H9 (cell line): ENCODE data around the gene SETBP1. TPM values are rescaled to one million over a fixed set of nuclear protein-coding genes. Genes with fewer than 3 reads are reported as not detected.

ENCODE experiments used
- DNase-seq: peaks from one replicate; pipeline ENCODE4 v3.0.0-alpha.2; 2017
- H2AFZ ChIP-seq: one replicate; pipeline ENCODE4 v1.6.1; 2013; ENCODE audit warnings: mild to moderate bottlenecking, low read length, control low read depth, moderate library complexity
- H2AK5ac ChIP-seq: 2 replicates; pipeline ENCODE4 v1.6.1; 2013; ENCODE audit warnings: low read length, control low read depth, mixed read lengths; ENCODE audit not compliant: insufficient read length
- H2BK120ac ChIP-seq: one replicate; pipeline ENCODE4 v1.6.1; 2013; ENCODE audit warnings: low read depth, mild to moderate bottlenecking, low read length, control low read depth, inconsistent platforms; ENCODE audit not compliant: poor library complexity, severe bottlenecking
- H2BK12ac ChIP-seq: 2 replicates; pipeline ENCODE4 v1.6.1; 2013; ENCODE audit warnings: low read length, control low read depth, mixed read lengths, low read depth; ENCODE audit not compliant: insufficient read length
- H2BK15ac ChIP-seq: 2 replicates; pipeline ENCODE4 v1.6.1; 2013; ENCODE audit warnings: low read depth, low read length, control low read depth
- H2BK20ac ChIP-seq: one replicate; pipeline ENCODE4 v1.6.1; 2013; ENCODE audit warnings: low read depth, mild to moderate bottlenecking, low read length, control low read depth, inconsistent platforms; ENCODE audit not compliant: poor library complexity, severe bottlenecking
- H2BK5ac ChIP-seq: 2 replicates; pipeline ENCODE4 v1.6.1; 2013; ENCODE audit warnings: low read length, control low read depth, mixed read lengths; ENCODE audit not compliant: insufficient read length
- H3K14ac ChIP-seq: 2 replicates; pipeline ENCODE4 v1.6.1; 2013; ENCODE audit warnings: low read length, control low read depth; ENCODE audit not compliant: insufficient read depth
- H3K18ac ChIP-seq: 2 replicates; pipeline ENCODE4 v1.6.1; 2013; ENCODE audit warnings: low read depth, mild to moderate bottlenecking, mixed read lengths, low read length, control low read depth; ENCODE audit not compliant: insufficient read length
- H3K23ac ChIP-seq: 2 replicates; pipeline ENCODE4 v1.6.1; 2013; ENCODE audit warnings: low read length, control low read depth, mixed read lengths, low read depth; ENCODE audit not compliant: insufficient read length
- H3K23me2 ChIP-seq: 2 replicates; pipeline ENCODE4 v1.6.1; 2013; ENCODE audit warnings: low read depth, mild to moderate bottlenecking, mixed read lengths, low read length, control low read depth; ENCODE audit not compliant: insufficient read length, poor library complexity, severe bottlenecking
- H3K27ac ChIP-seq: 2 replicates; pipeline ENCODE4 v1.5.1; 2013; ENCODE audit warnings: low read length, control low read depth, mixed read lengths, low read depth; ENCODE audit not compliant: insufficient read length
- H3K27me3 ChIP-seq: 2 replicates; pipeline ENCODE4 v1.6.1; 2013; ENCODE audit warnings: low read length, control low read depth, inconsistent platforms; ENCODE audit not compliant: insufficient read depth
- H3K4ac ChIP-seq: 2 replicates; pipeline ENCODE4 v1.6.1; 2013; ENCODE audit warnings: low read depth, mild to moderate bottlenecking, control low read depth, inconsistent platforms, low read length, moderate library complexity
- H3K4me1 ChIP-seq: 2 replicates; pipeline ENCODE4 v1.6.1; 2013; ENCODE audit warnings: low read length, control low read depth, inconsistent platforms; ENCODE audit not compliant: insufficient read depth
- H3K4me2 ChIP-seq: 2 replicates; pipeline ENCODE4 v1.6.1; 2013; ENCODE audit warnings: low read length, control low read depth, mixed read lengths; ENCODE audit not compliant: insufficient read length, insufficient read depth
- H3K56ac ChIP-seq: 2 replicates; pipeline ENCODE4 v1.6.1; 2013; ENCODE audit warnings: low read depth, mild to moderate bottlenecking, mixed read lengths, low read length, control low read depth; ENCODE audit not compliant: insufficient read length
- H3K79me1 ChIP-seq: 2 replicates; pipeline ENCODE4 v1.6.1; 2013; ENCODE audit warnings: low read depth, mild to moderate bottlenecking, moderate library complexity, low read length, control low read depth, inconsistent platforms; ENCODE audit not compliant: insufficient read depth, poor library complexity, severe bottlenecking
- H3K79me2 ChIP-seq: 2 replicates; pipeline ENCODE4 v1.6.1; 2013; ENCODE audit warnings: low read length, control low read depth, inconsistent platforms; ENCODE audit not compliant: insufficient read depth
- H3K9ac ChIP-seq: 2 replicates; pipeline ENCODE4 v1.6.1; 2013; ENCODE audit warnings: low read length, control low read depth, mixed read lengths; ENCODE audit not compliant: insufficient read length; ENCODE audit errors: extremely low read depth
- H3K9me3 ChIP-seq: one replicate; pipeline ENCODE4 v1.6.1; 2013; ENCODE audit warnings: low read depth, low read length, inconsistent platforms; ENCODE audit not compliant: control insufficient read depth
- H3T11ph ChIP-seq: one replicate; pipeline ENCODE4 v1.6.1; 2013; ENCODE audit warnings: mild to moderate bottlenecking, low read length, control low read depth, inconsistent platforms
- H4K20me1 ChIP-seq: one replicate; pipeline ENCODE4 v1.6.1; 2013; ENCODE audit not compliant: control insufficient read depth, insufficient read length, insufficient read depth
- H4K5ac ChIP-seq: 2 replicates; pipeline ENCODE4 v1.6.1; 2013; ENCODE audit warnings: low read depth, mild to moderate bottlenecking, mixed read lengths, low read length, control low read depth; ENCODE audit not compliant: insufficient read length
- H4K8ac ChIP-seq: replicated peaks from 2 replicates; pipeline ENCODE4 v1.6.1; 2013; ENCODE audit warnings: low read length, control low read depth, mixed read lengths, low read depth; ENCODE audit not compliant: insufficient read length
- H4K91ac ChIP-seq: 2 replicates; pipeline ENCODE4 v1.6.1; 2013; ENCODE audit warnings: low read depth, mild to moderate bottlenecking, moderate library complexity, mixed read lengths, low read length, control low read depth; ENCODE audit not compliant: insufficient read length
- H3K27ac Mint-ChIP-seq, 3 experiments: 2 replicates in 2 of 3; 3 replicates in 1 of 3; pipeline ENCODE4 v1.8.0; 2020 to 2021; ENCODE audit warnings: mixed read lengths in 3 of 3, mild to moderate bottlenecking in 1 of 3, moderate library complexity in 1 of 3
- H3K27me3 Mint-ChIP-seq: 2 replicates; pipeline ENCODE4 v1.8.0; 2021; ENCODE audit warnings: low read depth, mild to moderate bottlenecking, moderate library complexity, mixed read lengths
- H3K36me3 Mint-ChIP-seq, 3 experiments: 2 replicates in 2 of 3; 3 replicates in 1 of 3; pipeline ENCODE4 v1.8.0; 2020 to 2021; ENCODE audit warnings: low read depth in 3 of 3, mixed read lengths in 3 of 3; ENCODE audit not compliant: insufficient read depth in 1 of 3
- H3K4me1 Mint-ChIP-seq, 2 experiments: 2 replicates each; pipeline ENCODE4 v1.8.0; 2020; ENCODE audit warnings: mixed read lengths in 2 of 2
- H3K4me3 Mint-ChIP-seq, 2 experiments: 2 replicates in 1 of 2; 3 replicates in 1 of 2; pipeline ENCODE4 v1.8.0; 2020 to 2021; ENCODE audit warnings: mild to moderate bottlenecking in 2 of 2, mixed read lengths in 2 of 2, moderate library complexity in 1 of 2
- H3K9me3 Mint-ChIP-seq, 2 experiments: 2 replicates in 1 of 2; 3 replicates in 1 of 2; pipeline ENCODE4 v1.8.0; 2020; ENCODE audit warnings: mild to moderate bottlenecking in 2 of 2, mixed read lengths in 2 of 2, moderate library complexity in 1 of 2
- CTCF ChIP-seq: fragments of 200-600 bp; sonication (generic); conservative IDR thresholded peaks from 3 replicates; pipeline ENCODE4 v1.8.0; 2021; ENCODE audit warnings: antibody characterized with exemption, mild to moderate bottlenecking
- WGBS: extraction: QIAGEN DNeasy Blood & Tissue Kit; methylation state at CpG from one replicate; pipeline ENCODE4 v1.1.7; 2013; ENCODE audit warnings: missing lambda C conversion rate, low lambda C conversion rate, mixed read lengths; ENCODE audit not compliant: insufficient read length; ENCODE audit errors: extremely low coverage; 5-methylcytosine and 5-hydroxymethylcytosine counted together
- total RNA-seq: library from RNA; stranded (reverse); gene quantifications from 2 replicates; pipeline ENCODE4 v1.2.1, GENCODE V29; 2021

Gene SETBP1
- total RNA-seq, 1 experiment from 2014 or later, result 4.6 TPM

- TF ChIP-seq CTCF, result no peak
- Histone ChIP-seq H2BK5ac (no peak overlapping the region), H2BK120ac (no peak overlapping the region), H3K4me2 (no peak overlapping the region), H2AFZ (no peak overlapping the region), H3K18ac (no peak overlapping the region), H3K9me3 (no peaks in the 10 kb centered on the region), H4K91ac (no peak overlapping the region), H3K23me2 (no peaks in the 10 kb centered on the region), H3K14ac (no peak overlapping the region), H3K79me2 (no peaks in the 10 kb centered on the region), H3K27me3 (no peaks in the 10 kb centered on the region), H3K4me1 (no peaks in the 10 kb centered on the region; the same call in 1 of the 2 replicates), H3K9ac (no peak overlapping the region), H3K23ac (no peak overlapping the region), H3T11ph (no peak overlapping the region), H2BK12ac (no peak overlapping the region), H4K20me1 (no peaks in the 10 kb centered on the region), H3K4ac (no peak overlapping the region), H3K56ac (no peak overlapping the region), H2BK20ac (no peak overlapping the region), H4K5ac (no peak overlapping the region), H2AK5ac (no peak overlapping the region), H3K79me1 (no peaks in the 10 kb centered on the region), H4K8ac (no peak overlapping the region), H2BK15ac (no peak overlapping the region), H3K27ac (no peak overlapping the region)
- H3K4me1 Mint-ChIP-seq, result peaks cover 19 to 30% of the 10 kb centered on the region in 2 experiments
- no peaks in the 10 kb centered on the region for H3K27me3 Mint-ChIP-seq
- H3K4me3 Mint-ChIP-seq, result no peak overlapping the region
- no peak for DNase-seq
- H3K9me3 Mint-ChIP-seq, result peaks cover 0 to 3% of the 10 kb centered on the region in 2 experiments; a peak in 2 of 5 replicates
- no peaks in the 10 kb centered on the region for H3K36me3 Mint-ChIP-seq
- H3K27ac Mint-ChIP-seq, result peak overlapping the region in 1 of 3 experiments; percentile 42; a peak in 1 of 7 replicates
- WGBS, result no CpG with 5 or more reads among the region's 5 CpGs
Measured at GRCh38 chr18:45009756-45010155, 329.1 kb downstream of the SETBP1 start.
